CD4-positive, alpha-beta T cell treated with Interleukin-1 beta for 1 hour (primary cell): Measurements from ENCODE around the gene PERCC1.
"Not testable (repeated sequence)": the region's sequence is repeated elsewhere in the genome, so short reads cannot be mapped to it uniquely, and the experiment has no call there.

Experiments
- DNase-seq, 2 donors: peaks; one replicate each; pipeline ENCODE4 v3.0.0-alpha.2; 2020 to 2022

PERCC1 gene

DNA sequence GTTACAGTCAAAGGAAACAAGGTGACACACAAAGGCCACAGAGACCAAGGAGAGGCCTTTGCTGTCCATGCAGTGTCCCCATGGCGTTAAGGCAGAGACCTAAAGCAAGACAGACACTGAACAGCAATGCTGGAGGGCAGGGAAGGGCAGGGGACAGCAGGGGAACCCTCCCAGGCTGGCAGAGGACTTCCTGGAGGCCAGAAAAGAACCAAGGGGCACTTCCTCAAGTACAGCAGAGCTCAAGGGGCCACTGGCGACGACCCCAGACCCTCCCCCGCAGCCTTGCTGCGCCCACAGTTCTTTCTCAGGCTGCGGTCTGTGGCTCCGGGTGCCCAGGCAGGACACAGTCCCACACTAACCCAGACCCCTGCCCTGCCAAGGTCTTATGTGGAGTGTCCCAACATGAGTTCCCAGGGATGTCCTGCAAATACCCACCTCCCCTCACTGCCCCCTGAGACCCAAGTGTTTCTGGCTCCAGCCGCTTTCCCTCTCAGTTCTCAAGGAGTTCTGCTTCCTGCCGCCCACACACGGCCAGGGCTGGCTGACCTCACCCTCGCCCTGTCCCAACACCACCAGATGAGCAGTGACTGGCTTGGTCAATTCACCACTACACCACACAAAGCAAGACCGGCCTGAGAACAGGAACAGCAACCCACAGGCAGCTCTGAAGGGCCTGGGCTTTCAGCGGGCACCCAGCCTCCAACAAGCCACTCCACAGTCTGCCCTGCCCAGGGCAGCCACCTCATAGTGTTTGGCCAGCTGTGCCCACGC is 39.8 kb downstream of the PERCC1 start:
- peak in 1 of 2 donors; percentile 53 for DNase-seq

DNA sequence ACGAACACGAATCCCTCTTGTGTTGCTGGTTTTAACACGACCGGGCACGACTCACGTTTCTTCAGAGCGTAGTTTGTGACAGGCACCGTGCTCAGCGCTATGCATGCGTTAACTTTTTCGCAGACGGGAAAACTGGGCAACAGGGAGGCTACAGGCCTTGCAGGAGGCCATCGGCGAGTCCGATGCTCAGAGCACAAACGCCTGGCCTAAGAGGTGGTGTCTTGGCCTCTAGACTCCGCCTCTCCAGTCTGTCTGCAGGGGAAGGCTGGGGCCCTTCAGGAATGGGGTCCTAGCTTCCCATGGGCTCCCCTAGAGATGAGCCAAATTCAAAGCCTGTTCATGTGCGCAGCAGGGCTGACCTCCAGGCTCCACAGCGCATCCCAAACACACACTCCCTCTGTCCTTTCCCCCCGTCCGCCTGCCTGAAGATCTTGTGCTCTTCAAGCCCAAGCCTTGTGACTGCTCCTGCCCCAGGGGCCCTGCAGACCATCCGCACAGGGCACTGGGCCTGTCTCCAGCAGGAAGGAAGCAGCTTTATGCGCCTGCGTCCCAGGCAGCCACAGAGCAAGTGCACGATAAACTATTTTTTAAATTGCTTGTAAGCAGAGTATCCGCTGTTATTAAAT is 40.8 kb downstream of the PERCC1 start:
- no peak for DNase-seq

DNA sequence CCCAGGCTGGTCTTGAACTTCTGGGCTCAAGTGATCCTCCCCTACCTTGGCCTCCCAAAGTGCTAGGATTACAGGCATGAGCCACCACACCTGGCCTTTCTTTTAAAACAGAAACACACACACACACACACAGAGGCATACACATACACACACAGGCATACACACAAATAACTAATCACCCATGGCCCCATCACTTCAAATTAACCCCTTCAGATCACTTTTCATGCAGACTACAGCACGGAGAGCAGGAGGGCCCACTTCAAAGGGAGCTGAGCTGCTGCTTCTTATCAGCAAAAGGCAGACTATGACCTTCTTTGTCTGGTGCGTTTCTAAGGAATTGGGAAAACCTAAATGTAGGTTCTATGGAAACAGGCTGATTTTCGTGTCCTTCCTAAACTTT is 42.1 kb downstream of the PERCC1 start:
- DNase-seq, result no peak

DNA sequence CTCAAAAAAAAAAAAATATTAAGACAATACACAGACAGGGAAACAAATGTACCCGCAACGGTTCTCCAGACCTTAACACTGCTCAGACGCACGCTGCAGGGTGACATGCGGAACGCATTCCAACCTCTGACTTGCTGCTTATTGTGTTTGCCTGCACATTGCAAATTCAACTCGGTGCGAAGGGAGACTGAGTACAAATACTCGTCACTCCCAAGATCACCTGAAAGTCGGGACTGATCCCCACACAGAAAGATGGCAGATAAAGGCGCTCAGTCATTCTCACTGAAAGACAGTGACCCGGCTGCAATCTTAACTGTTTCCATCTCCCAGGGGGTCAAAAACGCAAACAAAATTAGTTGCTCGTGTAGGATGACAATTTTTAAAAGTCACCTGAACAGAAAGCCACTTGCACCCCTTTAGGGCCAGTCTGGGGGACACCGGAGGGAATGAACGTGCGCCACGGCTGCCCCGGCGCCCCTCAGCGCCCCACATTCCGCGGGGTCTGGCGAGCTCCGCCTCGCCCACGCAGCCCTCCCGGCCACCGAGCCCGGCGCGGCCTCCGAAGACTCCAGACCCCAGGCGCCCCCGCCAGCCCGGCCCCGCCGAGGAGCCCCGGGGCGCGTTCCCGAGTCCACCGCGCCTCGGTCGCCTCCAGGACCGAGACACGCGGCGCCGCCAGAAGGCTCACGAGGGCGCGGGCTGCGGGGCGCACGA is 43.4 kb downstream of the PERCC1 start:
- DNase-seq, result no peak

DNA sequence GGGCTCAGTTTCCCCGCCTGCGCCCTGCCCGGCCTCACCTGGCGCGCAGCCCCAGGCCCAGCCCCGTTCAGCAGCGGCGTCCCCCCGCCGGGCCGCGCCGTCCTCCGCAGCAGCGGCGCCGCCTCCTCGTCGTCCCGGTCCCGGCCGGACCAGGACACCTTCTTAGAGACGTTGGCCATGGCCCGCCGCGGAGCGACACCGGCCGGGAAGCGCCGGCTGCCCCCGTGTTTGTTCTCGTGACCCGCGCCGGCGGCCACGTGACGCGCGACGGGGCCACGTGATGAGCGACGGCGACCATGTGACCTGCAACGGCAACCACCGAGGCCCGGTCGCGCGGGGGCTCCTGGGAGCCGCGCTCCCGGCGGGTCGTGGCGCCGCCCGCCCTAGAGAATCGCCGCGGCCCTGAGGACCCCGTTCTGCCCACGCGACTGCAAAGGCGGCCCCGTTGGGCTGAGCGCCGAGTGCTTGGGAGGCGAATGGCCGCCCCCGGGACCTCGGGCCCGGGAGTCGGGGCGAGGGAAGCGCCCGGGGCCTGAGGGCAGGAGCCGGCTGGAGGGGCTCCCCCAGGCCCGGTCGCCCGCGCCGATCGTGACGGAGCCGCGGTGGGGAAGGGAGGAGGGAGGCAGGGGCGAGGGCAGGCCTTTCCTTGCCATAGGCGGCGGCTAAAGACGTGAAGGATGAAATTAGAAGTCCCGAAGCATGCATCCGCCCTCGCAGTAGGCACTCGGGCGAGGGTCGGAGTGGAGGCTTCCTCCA is 44.1 kb downstream of the PERCC1 start, which contains the start of gene CLCN7:
Gene CLCN7 (minus strand): TSS at position 233 of the 756 bp plus-strand sequence. CDS start 54 bp downstream, at position 179.
- peak; percentile 85 for DNase-seq

DNA sequence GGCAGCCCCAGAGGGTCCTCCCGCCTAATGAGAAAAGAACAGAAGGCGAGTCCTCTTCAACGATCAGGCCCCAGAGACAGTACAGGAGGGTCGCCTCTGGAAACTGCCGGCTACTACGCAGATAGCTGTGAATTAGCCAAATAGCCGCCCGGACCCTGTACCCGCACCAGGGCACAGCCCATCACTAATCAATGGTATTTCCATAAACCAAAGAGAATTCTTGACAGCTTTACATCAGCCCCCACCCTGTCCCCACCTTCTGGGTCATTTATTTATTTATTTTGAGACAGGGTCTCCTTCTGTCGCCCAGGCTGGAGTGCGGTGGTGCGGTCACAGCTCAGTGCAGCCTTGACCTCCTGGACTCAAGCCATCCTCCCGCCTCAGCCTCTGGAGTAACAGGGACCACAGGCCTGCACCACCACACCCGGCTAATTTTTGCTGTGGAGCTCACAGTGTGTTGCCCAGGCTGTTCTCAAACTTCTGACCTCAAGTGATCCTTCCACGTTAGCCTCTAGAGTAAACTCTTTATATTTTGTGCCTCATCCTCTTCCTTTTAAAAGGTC is 44.8 kb downstream of the PERCC1 start:
- DNase-seq, result no peak

DNA sequence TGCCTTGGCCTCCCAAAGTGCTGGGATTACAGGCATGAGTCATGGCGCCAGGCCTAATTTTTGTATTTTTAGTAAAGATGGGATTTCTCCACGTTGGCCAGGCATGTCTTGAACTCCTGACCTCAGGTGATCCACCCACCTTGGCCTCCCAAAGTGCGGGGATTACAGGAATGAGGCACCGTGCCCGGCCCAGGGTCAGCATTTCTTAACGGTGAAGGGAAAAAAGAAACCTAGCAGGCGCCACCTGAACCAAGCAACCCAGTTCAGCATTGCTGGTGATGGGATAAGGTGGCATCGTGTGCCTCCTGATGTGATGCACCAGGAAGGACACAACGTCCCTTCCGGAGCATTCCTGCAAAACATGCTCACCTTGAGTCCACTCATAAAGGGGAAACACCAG is 46.2 kb downstream of the PERCC1 start:
- DNase-seq, result no peak

DNA sequence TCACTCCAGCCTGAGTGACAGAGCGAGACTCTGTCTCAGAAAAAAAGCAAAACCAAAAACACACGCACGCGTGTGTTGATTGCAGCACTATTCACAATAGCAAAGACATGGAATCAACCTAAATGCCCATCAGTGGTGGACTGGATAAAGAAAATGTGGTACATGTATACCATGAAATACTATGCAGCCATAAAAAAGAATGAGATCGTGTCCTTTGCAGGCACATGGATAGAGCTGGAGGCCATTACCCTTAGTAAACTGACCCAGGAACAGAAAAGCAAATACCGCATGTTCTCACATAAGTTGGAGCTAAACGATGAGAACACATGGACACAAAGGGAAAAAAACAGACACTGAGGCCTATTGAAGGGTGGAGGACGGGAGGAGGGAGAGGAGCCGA is 48.1 kb downstream of the PERCC1 start:
- DNase-seq, result not testable (repeated sequence)

DNA sequence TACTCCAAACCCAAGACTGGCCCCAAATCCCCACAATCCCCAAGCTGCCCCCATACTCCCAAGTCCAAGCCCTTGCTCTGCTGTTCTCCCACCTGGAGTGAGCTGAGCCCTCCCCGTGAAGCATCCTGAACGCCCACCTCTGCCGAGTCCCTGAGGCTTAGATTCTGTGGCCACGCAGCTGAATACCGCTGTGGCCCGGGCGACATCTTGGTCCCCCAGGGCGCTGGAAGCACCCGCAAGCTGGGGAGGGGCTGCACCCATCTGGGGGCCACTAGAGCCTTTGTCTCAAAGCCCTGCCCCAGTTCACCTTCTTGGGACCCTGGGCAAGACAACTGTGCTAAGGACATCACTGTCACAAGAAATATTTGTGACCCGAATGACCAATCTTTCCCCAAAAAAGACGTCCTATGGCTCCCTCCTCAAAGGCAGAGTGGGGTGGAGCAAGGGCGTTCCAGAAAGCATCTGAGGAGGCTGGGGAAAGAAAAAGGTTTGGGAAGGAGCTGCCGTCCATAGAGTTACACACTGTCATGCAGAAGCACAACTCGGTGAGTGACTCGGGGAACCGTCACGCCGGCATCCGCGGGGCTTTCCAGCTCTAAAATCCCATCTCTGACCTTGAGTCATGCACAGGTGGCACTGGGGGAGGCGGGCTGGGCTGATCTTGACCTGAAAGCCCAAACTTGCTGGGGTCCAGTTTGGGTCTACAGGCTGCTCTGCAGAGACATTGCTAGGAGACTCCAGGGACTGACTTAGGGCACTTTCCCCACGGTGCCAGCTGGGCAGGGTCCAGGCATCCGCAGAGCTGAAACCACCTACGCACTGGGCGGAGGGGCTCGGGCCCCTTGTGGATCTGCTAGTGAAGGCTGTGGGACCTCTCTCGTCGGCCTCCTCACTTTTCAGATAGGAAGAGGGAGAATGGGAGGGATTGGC is 51.3 kb downstream of the PERCC1 start:
- DNase-seq, result no peak
